Astrocyte (in vitro differentiated cells and primary cell): ENCODE measurements around the gene PTPRT.

Experiments used
- CTCF ChIP-seq: IDR thresholded peaks from 2 replicates; pipeline ENCODE4 v1.5.1; 2011; ENCODE audit warnings: low read depth, mild to moderate bottlenecking, inconsistent platforms, low read length, moderate library complexity; ENCODE audit not compliant: insufficient read depth
- EZH2 ChIP-seq: IDR thresholded peaks from 2 replicates; pipeline ENCODE4 v1.6.1; 2012; ENCODE audit warnings: mild to moderate bottlenecking, low read length, inconsistent platforms; ENCODE audit not compliant: insufficient read depth

- TF ChIP-seq CTCF (no peak), EZH2 (no peak)
These were observed 325.6 kb downstream of the PTPRT start for GRCh38 chr20:42864116-42864515.
